GM15510 (cell line): ENCODE measurements around the gene GTF2H1.
A peak's percentile ranks its signal among the peaks of the same experiment; 100 is the strongest.

Source experiments
- POLR2A ChIP-seq: IDR thresholded peaks from 3 replicates; pipeline ENCODE4 v1.6.1; 2011; ENCODE audit warnings: borderline replicate concordance; ENCODE audit not compliant: insufficient read length; ENCODE audit errors: extremely low read depth

GTF2H1 gene

GRCh38 chr11:18352581-18352980 is 30.2 kb downstream of the GTF2H1 start:
- no peak for TF ChIP-seq POLR2A

GRCh38 chr11:18358646-18359045 is 36.3 kb downstream of the GTF2H1 start:
- no peak for TF ChIP-seq POLR2A

DNA sequence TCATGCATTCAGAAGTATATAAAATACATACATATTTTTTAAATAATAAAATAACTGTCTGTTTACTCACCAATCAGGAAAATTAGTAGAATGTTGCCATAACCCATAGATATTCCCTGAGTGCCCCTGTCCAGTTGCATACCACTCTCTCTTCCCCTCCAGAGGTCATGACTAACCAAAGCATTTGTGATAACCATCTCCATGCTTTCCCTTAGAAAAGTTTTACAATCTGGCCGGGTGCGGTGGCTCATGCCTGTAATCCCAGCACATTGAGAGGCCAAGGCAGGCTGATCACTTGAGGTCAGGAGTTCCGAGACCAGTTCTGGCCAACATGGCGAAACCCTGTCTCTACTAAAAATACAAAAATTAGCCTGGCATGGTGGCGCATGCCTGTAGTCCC is 38.8 kb downstream of the GTF2H1 start:
- no peak for TF ChIP-seq POLR2A

DNA sequence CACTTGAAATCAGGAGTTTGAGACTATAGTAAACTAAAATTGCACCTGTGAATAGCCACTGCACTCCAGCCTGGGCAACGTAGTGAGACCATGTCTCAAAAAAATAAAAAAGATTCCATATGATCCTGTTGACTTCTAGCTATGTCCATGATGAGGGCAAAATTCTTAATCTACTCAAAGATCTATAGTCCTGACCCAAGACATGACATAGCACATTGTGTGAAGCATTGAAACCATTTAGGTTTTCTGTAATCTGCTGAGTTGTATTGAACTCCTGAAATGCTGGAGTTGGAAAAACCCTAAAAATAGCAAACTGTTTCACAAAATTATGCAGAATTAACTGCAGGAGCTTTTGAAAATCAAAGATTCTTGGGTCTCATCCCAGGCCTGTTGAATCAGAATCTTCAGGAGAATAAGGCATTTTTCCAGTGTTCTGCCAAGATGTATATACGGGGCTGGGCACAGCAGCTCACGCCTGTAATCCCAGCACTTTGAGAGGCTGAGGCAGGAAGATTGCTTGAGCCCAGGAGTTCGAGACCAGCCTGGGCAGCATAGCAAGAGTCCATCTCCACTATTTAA is 42.2 kb downstream of the GTF2H1 start:
- TF ChIP-seq POLR2A: no peak

GRCh38 chr11:18365741-18366140 is 43.4 kb downstream of the GTF2H1 start:
- TF ChIP-seq POLR2A: no peak

DNA sequence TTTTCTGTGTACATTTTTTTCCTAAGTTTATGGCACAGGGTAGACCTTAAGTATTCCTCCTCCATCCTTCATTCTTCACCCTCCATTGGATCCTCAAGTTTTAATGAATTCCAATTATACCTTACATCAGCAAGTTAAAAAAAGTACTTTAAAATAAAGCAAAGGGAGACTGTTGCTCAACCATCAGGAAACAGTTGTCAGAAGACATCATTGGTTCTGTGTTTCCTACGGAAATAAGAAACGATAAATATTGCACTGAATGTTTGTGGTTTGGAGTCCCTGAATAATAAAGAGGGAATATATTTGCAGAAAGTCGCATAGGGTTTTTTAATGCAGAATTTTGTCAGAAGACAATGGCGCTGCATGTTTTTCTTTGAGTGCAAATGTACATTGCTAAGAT is 43.9 kb downstream of the GTF2H1 start:
- no peak for TF ChIP-seq POLR2A

DNA sequence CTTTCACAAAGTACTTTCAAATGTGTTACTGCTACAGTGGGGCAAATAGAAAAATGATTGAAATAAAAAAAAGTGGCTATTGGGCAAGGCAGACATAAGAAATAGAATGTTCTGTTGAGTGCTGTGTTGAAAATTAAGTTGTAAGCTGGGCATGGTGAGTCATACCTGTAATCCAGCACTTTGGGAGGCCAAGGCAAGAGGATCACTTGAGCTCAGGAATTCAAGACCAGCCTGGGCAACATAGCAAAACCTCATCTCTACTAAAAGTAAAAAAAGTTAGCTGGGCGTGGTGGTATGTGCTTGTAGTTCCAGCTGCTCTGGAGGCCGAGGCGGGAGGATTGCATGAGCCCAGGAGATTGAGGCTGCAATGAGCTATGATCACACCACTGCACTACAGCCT is 45.1 kb downstream of the GTF2H1 start:
- TF ChIP-seq POLR2A: no peak

- TF ChIP-seq POLR2A: no peak
Measured at GRCh38 chr11:18368221-18368620, 45.9 kb downstream of the GTF2H1 start.

DNA sequence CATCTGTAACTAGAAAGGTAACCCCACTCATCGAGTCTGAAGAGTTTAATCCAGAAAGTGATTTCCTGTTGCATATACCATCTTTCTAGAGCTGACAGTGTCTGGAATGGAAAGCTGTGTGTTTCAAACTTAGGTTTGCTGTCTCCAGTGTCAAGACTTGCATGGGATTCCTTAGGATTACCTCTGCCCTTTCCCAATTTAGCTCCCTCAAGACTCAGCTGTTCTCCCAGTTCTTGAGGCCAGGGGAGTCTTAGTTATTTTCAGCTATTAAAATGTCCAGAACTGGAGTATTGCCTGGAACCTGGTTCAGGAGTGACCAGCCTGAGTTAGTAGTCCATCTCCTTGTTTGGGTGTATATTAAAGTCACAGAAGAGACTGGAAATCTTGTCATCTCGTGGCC is 47.0 kb downstream of the GTF2H1 start:
- TF ChIP-seq POLR2A: no peak

DNA sequence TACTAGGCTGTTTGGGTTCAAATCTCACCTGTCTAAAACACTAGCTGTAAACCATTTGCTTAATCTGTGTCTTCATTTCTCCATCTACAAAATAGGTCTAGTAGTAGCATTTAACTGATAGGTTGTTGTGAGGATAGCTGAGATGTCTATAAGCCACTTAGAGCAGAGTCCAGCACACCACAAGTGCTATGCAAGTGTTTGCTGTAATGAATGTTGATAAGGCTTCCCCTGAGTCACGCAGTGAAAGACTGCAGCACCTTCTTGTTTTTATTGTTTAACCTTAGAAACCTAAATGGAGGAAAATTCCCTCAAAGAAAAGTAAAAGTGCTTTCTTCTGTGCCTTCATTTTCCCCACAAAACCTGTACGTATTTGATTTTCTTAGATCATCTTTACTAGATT is 48.9 kb downstream of the GTF2H1 start:
- TF ChIP-seq POLR2A: no peak

GRCh38 chr11:18372201-18372600 is 49.8 kb downstream of the GTF2H1 start:
- TF ChIP-seq POLR2A: no peak

DNA sequence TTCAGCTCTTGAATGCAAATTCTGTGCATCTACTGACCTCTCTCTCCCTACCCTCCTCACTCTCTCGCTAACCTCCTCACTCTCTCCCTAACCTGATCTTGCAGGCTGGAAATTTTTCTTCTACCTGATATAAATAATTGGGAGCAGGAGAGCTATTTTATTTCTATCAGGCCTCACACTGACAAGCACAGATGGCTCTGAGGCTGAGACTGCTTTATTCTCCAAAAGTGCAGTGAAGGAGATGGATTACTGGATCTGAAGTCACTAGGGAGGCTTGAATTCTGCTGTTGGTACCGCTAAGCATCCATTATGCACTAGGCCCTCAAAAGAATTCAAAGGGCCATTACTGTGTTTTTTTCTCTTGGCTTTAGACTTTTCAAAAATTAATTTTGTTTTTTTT is 52.6 kb downstream of the GTF2H1 start:
- no peak for TF ChIP-seq POLR2A

DNA sequence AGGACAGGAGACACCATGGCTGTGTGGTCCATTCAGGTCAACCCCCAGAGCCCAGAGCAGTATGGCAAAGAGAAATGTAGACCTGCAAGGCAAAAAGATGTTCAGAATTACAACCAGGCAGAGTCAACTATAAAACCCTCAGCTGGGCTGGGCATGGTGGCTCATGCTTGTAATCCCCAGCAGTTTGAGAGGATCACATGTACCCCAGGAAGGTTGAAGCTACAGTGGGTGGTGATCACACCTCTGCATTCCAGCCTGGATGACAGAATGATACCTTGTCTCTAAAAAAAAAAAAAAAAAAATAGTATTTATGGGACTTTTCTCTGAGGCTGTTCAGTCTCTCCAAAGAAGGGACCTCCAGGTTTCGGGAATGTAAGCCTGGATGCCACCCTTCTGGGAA is 53.6 kb downstream of the GTF2H1 start:
- TF ChIP-seq POLR2A: no peak

DNA sequence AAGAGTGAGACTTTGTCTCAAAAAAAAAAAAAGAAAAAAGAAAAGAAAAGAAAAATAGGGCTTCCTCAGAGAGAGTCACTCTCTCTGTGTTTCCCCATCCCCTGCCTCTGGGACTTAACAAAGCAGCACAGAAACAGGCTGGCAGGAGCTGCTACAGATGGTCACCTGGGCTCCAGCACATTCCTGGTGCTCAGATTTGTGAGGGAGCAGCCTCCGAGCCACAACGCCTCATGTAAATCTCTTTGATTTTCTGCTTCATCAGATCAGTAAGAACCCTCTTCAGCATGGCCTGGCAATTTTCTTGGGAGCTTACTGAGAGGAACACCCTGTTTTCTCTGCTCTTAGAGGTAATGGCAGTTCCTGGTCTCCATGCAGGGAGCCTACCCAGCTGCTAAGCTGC is 56.8 kb downstream of the GTF2H1 start:
- TF ChIP-seq POLR2A: no peak

- peak; percentile 48 for TF ChIP-seq POLR2A
Measured at GRCh38 chr11:18383388-18384156, 61.2 kb downstream of the GTF2H1 start.

- TF ChIP-seq POLR2A: no peak
Measured at GRCh38 chr11:18384157-18384641, 61.8 kb downstream of the GTF2H1 start.
